ENCODE measurements around the gene ELMO3. TPM values are rescaled to one million over a fixed set of nuclear protein-coding genes. Genes with fewer than 3 reads are reported as not detected.
A peak's percentile ranks its signal among the peaks of the same experiment; 100 is the strongest.

ELMO3 gene
- total and polyA plus RNA-seq, 2 of the 13 experiments (the other 11 are each of a cell fraction or from before 2014, with no cell fraction given), result 2.6 to 4.0 TPM

DNA sequence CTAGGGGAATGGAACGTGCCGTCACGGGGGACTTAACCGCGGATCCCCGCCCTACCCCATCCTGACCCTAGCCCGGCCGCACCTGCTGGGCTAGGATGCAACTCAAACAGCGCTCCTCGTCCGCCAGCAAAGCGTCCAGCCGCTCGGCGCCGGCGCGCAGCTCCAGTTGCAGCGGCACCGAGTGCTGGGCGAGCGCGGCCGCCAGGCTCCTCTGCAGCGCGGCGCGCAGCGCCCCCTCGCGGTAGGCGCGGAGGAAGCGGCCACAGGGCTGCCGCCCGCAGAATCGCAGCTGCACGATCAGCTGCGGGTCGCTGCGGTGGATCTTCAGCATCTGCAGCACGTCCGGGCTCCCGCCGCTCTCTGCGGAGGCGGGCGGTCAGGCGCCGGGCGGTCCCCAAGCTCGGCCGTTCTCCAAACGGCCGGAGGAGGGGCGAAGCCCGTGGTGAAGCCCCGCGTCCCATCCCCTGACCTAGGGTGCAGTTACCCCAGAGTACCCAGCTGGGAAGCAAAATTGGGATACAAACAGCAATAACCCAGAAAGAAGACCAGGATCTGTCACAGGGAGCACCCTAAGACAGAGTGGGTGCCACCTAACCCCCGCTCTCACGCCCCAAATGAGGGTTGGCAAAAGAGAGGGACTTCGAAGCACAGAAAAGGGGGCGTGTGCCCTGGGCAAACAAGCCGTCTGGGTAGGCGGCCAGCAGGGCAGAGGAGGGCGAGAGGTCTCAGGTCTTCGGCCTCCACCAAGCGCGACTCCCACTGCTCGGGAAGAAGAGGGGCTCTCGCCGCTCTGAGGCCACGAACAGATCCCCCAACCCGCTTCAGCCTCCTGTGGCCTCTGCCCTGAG, 43.4 kb upstream of the ELMO3 start (continued):
- TF ChIP-seq DNMT1 (CRISPR knock-in tag; IDR thresholded peaks at IDR 0.05), result peak; percentile 97
- TF ChIP-seq, protein P1, sequence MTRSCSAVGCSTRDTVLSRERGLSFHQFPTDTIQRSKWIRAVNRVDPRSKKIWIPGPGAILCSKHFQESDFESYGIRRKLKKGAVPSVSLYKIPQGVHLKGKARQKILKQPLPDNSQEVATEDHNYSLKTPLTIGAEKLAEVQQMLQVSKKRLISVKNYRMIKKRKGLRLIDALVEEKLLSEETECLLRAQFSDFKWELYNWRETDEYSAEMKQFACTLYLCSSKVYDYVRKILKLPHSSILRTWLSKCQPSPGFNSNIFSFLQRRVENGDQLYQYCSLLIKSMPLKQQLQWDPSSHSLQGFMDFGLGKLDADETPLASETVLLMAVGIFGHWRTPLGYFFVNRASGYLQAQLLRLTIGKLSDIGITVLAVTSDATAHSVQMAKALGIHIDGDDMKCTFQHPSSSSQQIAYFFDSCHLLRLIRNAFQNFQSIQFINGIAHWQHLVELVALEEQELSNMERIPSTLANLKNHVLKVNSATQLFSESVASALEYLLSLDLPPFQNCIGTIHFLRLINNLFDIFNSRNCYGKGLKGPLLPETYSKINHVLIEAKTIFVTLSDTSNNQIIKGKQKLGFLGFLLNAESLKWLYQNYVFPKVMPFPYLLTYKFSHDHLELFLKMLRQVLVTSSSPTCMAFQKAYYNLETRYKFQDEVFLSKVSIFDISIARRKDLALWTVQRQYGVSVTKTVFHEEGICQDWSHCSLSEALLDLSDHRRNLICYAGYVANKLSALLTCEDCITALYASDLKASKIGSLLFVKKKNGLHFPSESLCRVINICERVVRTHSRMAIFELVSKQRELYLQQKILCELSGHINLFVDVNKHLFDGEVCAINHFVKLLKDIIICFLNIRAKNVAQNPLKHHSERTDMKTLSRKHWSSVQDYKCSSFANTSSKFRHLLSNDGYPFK (CRISPR knock-in tag; IDR thresholded peaks at IDR 0.05; ENCODE audit: borderline replicate concordance), result peak; percentile 16; the same call in 1 of the 2 replicates
- TF ChIP-seq AKAP8 (CRISPR knock-in tag; IDR thresholded peaks at IDR 0.05), result peak; percentile 73
- peak; percentile 87 for TF ChIP-seq AGO1 (IDR thresholded peaks at IDR 0.05; ENCODE audit: low read depth, low read length, poor library complexity, severe bottlenecking)
- TF ChIP-seq ZNF20 (CRISPR knock-in tag; IDR thresholded peaks at IDR 0.05), result no peak
- TF ChIP-seq, protein P2, sequence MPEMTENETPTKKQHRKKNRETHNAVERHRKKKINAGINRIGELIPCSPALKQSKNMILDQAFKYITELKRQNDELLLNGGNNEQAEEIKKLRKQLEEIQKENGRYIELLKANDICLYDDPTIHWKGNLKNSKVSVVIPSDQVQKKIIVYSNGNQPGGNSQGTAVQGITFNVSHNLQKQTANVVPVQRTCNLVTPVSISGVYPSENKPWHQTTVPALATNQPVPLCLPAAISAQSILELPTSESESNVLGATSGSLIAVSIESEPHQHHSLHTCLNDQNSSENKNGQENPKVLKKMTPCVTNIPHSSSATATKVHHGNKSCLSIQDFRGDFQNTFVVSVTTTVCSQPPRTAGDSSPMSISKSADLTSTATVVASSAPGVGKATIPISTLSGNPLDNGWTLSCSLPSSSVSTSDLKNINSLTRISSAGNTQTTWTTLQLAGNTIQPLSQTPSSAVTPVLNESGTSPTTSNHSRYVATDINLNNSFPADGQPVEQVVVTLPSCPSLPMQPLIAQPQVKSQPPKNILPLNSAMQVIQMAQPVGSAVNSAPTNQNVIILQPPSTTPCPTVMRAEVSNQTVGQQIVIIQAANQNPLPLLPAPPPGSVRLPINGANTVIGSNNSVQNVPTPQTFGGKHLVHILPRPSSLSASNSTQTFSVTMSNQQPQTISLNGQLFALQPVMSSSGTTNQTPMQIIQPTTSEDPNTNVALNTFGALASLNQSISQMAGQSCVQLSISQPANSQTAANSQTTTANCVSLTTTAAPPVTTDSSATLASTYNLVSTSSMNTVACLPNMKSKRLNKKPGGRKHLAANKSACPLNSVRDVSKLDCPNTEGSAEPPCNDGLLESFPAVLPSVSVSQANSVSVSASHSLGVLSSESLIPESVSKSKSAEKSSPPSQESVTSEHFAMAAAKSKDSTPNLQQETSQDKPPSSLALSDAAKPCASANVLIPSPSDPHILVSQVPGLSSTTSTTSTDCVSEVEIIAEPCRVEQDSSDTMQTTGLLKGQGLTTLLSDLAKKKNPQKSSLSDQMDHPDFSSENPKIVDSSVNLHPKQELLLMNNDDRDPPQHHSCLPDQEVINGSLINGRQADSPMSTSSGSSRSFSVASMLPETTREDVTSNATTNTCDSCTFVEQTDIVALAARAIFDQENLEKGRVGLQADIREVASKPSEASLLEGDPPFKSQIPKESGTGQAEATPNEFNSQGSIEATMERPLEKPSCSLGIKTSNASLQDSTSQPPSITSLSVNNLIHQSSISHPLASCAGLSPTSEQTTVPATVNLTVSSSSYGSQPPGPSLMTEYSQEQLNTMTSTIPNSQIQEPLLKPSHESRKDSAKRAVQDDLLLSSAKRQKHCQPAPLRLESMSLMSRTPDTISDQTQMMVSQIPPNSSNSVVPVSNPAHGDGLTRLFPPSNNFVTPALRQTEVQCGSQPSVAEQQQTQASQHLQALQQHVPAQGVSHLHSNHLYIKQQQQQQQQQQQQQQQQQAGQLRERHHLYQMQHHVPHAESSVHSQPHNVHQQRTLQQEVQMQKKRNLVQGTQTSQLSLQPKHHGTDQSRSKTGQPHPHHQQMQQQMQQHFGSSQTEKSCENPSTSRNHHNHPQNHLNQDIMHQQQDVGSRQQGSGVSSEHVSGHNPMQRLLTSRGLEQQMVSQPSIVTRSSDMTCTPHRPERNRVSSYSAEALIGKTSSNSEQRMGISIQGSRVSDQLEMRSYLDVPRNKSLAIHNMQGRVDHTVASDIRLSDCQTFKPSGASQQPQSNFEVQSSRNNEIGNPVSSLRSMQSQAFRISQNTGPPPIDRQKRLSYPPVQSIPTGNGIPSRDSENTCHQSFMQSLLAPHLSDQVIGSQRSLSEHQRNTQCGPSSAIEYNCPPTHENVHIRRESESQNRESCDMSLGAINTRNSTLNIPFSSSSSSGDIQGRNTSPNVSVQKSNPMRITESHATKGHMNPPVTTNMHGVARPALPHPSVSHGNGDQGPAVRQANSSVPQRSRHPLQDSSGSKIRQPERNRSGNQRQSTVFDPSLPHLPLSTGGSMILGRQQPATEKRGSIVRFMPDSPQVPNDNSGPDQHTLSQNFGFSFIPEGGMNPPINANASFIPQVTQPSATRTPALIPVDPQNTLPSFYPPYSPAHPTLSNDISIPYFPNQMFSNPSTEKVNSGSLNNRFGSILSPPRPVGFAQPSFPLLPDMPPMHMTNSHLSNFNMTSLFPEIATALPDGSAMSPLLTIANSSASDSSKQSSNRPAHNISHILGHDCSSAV (CRISPR knock-in tag; IDR thresholded peaks at IDR 0.05; ENCODE audit: borderline replicate concordance), result no peak
- TF ChIP-seq, protein P3, sequence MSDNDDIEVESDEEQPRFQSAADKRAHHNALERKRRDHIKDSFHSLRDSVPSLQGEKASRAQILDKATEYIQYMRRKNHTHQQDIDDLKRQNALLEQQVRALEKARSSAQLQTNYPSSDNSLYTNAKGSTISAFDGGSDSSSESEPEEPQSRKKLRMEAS (IDR thresholded peaks at IDR 0.05), result peak; percentile 78
- no peak for TF ChIP-seq KAT2B (IDR thresholded peaks at IDR 0.05; ENCODE audit: borderline replicate concordance, low read depth, low read length)
- TF ChIP-seq ZBTB38 (CRISPR knock-in tag; IDR thresholded peaks at IDR 0.05), result peak; percentile 91
- TF ChIP-seq MAZ (IDR thresholded peaks at IDR 0.05; ENCODE audit: borderline replicate concordance, low read depth, low read length), result peak; percentile 46; the same call in 1 of the 2 replicates
- peak; percentile 69 for TF ChIP-seq MAZ (CRISPR knock-in tag; IDR thresholded peaks at IDR 0.05; ENCODE audit: low read depth)
- no peak for TF ChIP-seq KDM4B (CRISPR knock-in tag; IDR thresholded peaks at IDR 0.05)
- no peak for TF ChIP-seq NONO (IDR thresholded peaks at IDR 0.05)
- TF ChIP-seq NONO (CRISPR knock-in tag; conservative IDR thresholded peaks at IDR 0.05), result peak; percentile 88
- no peak for TF ChIP-seq FOXM1 (CRISPR knock-in tag; IDR thresholded peaks at IDR 0.05)
- TF ChIP-seq ZBTB26 (CRISPR knock-in tag; IDR thresholded peaks at IDR 0.05; ENCODE audit: borderline replicate concordance), result peak; percentile 8; the same call in 1 of the 2 replicates

Data from HepG2 (cell line).